HL-60 (cell line): ENCODE results near the gene TTC13.

ENCODE experiments used
- POLR2AphosphoS5 ChIP-seq: IDR thresholded peaks from 2 replicates; pipeline ENCODE4 v1.6.1; 2012; ENCODE audit warnings: low read depth
- REST ChIP-seq: IDR thresholded peaks from 2 replicates; pipeline ENCODE4 v1.6.1; 2012; ENCODE audit warnings: low read depth; ENCODE audit not compliant: insufficient replicate concordance
- TF ChIP-seq, protein P1 (sequence below): IDR thresholded peaks from one replicate; pipeline ENCODE4 v1.5.1; 2011; ENCODE audit warnings: low read length, control low read depth, inconsistent platforms; ENCODE audit not compliant: insufficient read depth

GRCh38 chr1:230867101-230867902 is 111.4 kb downstream of the TTC13 start:
- TF ChIP-seq REST = no peak
- TF ChIP-seq, protein P1, sequence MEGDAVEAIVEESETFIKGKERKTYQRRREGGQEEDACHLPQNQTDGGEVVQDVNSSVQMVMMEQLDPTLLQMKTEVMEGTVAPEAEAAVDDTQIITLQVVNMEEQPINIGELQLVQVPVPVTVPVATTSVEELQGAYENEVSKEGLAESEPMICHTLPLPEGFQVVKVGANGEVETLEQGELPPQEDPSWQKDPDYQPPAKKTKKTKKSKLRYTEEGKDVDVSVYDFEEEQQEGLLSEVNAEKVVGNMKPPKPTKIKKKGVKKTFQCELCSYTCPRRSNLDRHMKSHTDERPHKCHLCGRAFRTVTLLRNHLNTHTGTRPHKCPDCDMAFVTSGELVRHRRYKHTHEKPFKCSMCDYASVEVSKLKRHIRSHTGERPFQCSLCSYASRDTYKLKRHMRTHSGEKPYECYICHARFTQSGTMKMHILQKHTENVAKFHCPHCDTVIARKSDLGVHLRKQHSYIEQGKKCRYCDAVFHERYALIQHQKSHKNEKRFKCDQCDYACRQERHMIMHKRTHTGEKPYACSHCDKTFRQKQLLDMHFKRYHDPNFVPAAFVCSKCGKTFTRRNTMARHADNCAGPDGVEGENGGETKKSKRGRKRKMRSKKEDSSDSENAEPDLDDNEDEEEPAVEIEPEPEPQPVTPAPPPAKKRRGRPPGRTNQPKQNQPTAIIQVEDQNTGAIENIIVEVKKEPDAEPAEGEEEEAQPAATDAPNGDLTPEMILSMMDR = no peak
- TF ChIP-seq POLR2AphosphoS5 = no peak
